OCI-LY7 (cell line): ENCODE results near the gene AKT3. TPM values are rescaled to one million over a fixed set of nuclear protein-coding genes. Genes with fewer than 3 reads are reported as not detected.

ENCODE experiments used
- BruUV-seq: library from RNA; stranded (reverse); fragments of 400-500 nt; replicated peaks from 2 replicates; lab custom pipeline; 2021; lab: Mats Ljungman, UMichigan
- CTCF ChIA-PET: fragments of 300-600 bp; sonication (Branson Sonifier 250); formaldehyde crosslinking; loops from one replicate; lab custom pipeline; 2022; ENCODE audit warnings: antibody characterized with exemption; ENCODE audit not compliant: unreplicated experiment; lab: Charles Lee
- POLR2A ChIA-PET: fragments of 300-600 bp; sonication (Branson Sonifier 250); formaldehyde crosslinking; loops from one replicate; lab custom pipeline; 2022; ENCODE audit warnings: antibody characterized with exemption; lab: Charles Lee
- DNase-seq: peaks from one replicate; pipeline ENCODE4 v3.0.0-alpha.2; 2015; ENCODE audit warnings: low spot score
- H2AFZ ChIP-seq: fragments of 200-600 bp; sonication (generic), shearing (Covaris generic); 2 replicates; pipeline ENCODE4 v1.6.1; 2014; ENCODE audit warnings: mild to moderate bottlenecking, antibody characterized with exemption, low read length, moderate library complexity
- H3K27ac ChIP-seq: fragments of 200-600 bp; sonication (generic); 2 replicates; pipeline ENCODE4 v1.5.1; 2014; ENCODE audit warnings: mixed run types, low read depth, mild to moderate bottlenecking, moderate library complexity, low read length, inconsistent platforms; ENCODE audit not compliant: poor library complexity, severe bottlenecking
- H3K36me3 ChIP-seq: fragments of 200-600 bp; sonication (generic); 2 replicates; pipeline ENCODE4 v1.6.1; 2014; ENCODE audit warnings: mild to moderate bottlenecking, antibody characterized with exemption, low read length, moderate library complexity, mixed read lengths; ENCODE audit not compliant: insufficient read depth
- H3K4me1 ChIP-seq: fragments of 200-600 bp; sonication (generic); 2 replicates; pipeline ENCODE4 v1.5.1; 2014; ENCODE audit warnings: mild to moderate bottlenecking, low read length; ENCODE audit not compliant: insufficient read depth, poor library complexity, severe bottlenecking
- H3K4me2 ChIP-seq: fragments of 200-600 bp; sonication (generic); 2 replicates; pipeline ENCODE4 v1.6.1; 2014; ENCODE audit warnings: mild to moderate bottlenecking, low read length
- H3K4me3 ChIP-seq: fragments of 200-600 bp; sonication (generic); 2 replicates; pipeline ENCODE4 v1.5.1; 2014; ENCODE audit warnings: mild to moderate bottlenecking, low read depth, low read length; ENCODE audit not compliant: poor library complexity, severe bottlenecking
- H3K79me2 ChIP-seq: fragments of 200-600 bp; sonication (generic); 2 replicates; pipeline ENCODE4 v1.6.1; 2016; ENCODE audit warnings: low read depth, mild to moderate bottlenecking, low read length, moderate library complexity, mixed read lengths; ENCODE audit not compliant: insufficient read depth
- H3K9me2 ChIP-seq: fragments of 200-600 bp; sonication (generic); 2 replicates; pipeline ENCODE4 v1.6.1; 2016; ENCODE audit warnings: mild to moderate bottlenecking, low read length, mixed read lengths; ENCODE audit not compliant: insufficient read depth
- H3K9me3 ChIP-seq: fragments of 200-600 bp; sonication (generic); 2 replicates; pipeline ENCODE4 v1.6.1; 2014; ENCODE audit warnings: mild to moderate bottlenecking, mixed run types, low read length, mixed read lengths
- H4K20me1 ChIP-seq: fragments of 200-600 bp; sonication (generic); 2 replicates; pipeline ENCODE4 v1.6.1; 2014; ENCODE audit warnings: mild to moderate bottlenecking, antibody characterized with exemption, low read length, moderate library complexity, mixed read lengths; ENCODE audit not compliant: insufficient read depth
- EZH2phosphoT487 ChIP-seq: fragments of 200-600 bp; sonication (generic); IDR thresholded peaks from 2 replicates; pipeline ENCODE4 v1.6.1; 2018; ENCODE audit warnings: low read depth, borderline replicate concordance, mild to moderate bottlenecking, mixed run types, antibody characterized with exemption, low read length, moderate library complexity, mixed read lengths
- intact Hi-C: fragments of 100-400 bp; cut with micrococcal nuclease; formaldehyde crosslinking; loops from one replicate; pipeline ENCODE4 v1.10.0; 2022; ENCODE audit not compliant: unreplicated experiment
- total RNA-seq, 2 experiments: library from RNA; depleted of rRNA in 1 of 2; stranded (reverse); fragments of >200 nt in 1 of 2; shearing (Covaris generic) in 1 of 2; gene quantifications; 2 replicates each; pipeline ENCODE4 v1.2.3, GENCODE V29; 2014 to 2022
- TF ChIP-seq, protein P1 (sequence below): fragments of 200-600 bp; sonication (generic); conservative IDR thresholded peaks from 2 replicates; pipeline ENCODE4 v1.5.1; 2014; ENCODE audit warnings: mild to moderate bottlenecking, antibody characterized with exemption, low read length, moderate library complexity, mixed read lengths

The AKT3 gene
- total RNA-seq, 2 experiments from 2014 or later: 0.29 TPM; not detected in 1

DNA sequence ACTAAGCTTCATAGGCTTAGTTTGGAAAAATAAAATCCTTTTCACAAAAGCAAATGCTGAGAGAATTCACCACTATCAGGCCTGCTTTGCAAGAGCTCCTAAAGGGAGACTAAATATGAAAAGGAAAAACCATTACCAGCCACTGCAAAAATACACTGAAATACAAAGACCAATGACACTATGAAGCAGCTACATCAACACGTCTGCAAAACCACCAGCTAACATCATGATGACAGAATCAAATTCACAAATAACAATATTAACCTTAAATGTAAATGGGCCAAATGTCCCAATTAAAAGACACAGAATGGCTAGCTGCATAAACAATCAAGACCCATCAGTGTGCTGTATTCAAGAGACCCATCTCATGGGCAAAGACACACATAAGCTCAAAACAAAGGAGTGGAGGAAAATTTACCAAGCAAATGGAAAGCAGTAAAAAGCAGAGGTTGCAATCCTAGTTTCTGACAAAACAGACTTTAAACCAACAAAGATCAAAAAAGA lies 28.8 kb downstream of the AKT3 start:
- Histone ChIP-seq H3K9me3 (no peaks in the 10 kb centered on the region), H2AFZ (no peak overlapping the region), H3K36me3 (no peaks in the 10 kb centered on the region), H3K79me2 (no peaks in the 10 kb centered on the region), H3K4me3 (no peak overlapping the region), H3K27ac (no peak overlapping the region), H3K9me2 (no peaks in the 10 kb centered on the region), H3K4me2 (no peak overlapping the region), H3K4me1 (no peaks in the 10 kb centered on the region), H4K20me1 (no peaks in the 10 kb centered on the region)
- no peak for TF ChIP-seq EZH2phosphoT487
- TF ChIP-seq, protein P1, sequence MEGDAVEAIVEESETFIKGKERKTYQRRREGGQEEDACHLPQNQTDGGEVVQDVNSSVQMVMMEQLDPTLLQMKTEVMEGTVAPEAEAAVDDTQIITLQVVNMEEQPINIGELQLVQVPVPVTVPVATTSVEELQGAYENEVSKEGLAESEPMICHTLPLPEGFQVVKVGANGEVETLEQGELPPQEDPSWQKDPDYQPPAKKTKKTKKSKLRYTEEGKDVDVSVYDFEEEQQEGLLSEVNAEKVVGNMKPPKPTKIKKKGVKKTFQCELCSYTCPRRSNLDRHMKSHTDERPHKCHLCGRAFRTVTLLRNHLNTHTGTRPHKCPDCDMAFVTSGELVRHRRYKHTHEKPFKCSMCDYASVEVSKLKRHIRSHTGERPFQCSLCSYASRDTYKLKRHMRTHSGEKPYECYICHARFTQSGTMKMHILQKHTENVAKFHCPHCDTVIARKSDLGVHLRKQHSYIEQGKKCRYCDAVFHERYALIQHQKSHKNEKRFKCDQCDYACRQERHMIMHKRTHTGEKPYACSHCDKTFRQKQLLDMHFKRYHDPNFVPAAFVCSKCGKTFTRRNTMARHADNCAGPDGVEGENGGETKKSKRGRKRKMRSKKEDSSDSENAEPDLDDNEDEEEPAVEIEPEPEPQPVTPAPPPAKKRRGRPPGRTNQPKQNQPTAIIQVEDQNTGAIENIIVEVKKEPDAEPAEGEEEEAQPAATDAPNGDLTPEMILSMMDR: no peak
- DNase-seq: no peak
- ChIA-PET POLR2A (interaction anchor here (1.0 kb wide), 1 partner anchor 17 kb away, joined by 3 read pairs; no protein-coding TSS in a partner anchor), CTCF (no interaction called here)
- intact Hi-C loops: no loop called here
- no TSS peak for BruUV-seq

DNA sequence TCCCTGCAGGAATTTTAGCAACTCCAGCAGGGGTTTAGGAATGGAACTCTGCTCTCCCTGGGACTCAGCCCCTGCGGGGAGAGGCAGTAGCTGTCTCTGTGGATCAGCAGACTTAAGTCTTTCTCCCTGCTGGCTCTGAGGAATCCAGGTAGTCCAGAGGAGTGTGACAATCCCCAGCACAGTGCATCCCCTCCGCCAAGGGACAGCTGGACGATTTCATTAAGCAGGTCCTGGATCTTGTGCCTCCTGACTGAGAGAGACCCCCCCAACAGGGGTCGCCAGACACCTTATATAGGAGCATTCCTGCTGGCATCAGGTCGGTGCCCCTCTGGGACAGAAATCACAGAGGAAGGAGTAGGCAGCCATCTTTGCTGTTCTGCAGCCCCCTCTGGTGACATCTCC lies 30.6 kb downstream of the AKT3 start:
- TF ChIP-seq, protein P1: no peak
- CTCF ChIA-PET: no interaction called here
- no peaks in the 10 kb centered on the region for H3K79me2 ChIP-seq
- no peak overlapping the region for H3K4me2 ChIP-seq
- H4K20me1 ChIP-seq: no peaks in the 10 kb centered on the region
- DNase-seq: no peak
- no peak overlapping the region for H3K27ac ChIP-seq
- H3K36me3 ChIP-seq: no peaks in the 10 kb centered on the region
- POLR2A ChIA-PET: no interaction called here
- intact Hi-C loops: no loop called here
- H3K4me3 ChIP-seq: no peak overlapping the region
- no TSS peak for BruUV-seq
- no peaks in the 10 kb centered on the region for H3K9me3 ChIP-seq
- H3K4me1 ChIP-seq: no peaks in the 10 kb centered on the region
- no peaks in the 10 kb centered on the region for H3K9me2 ChIP-seq
- no peak overlapping the region for H2AFZ ChIP-seq

DNA sequence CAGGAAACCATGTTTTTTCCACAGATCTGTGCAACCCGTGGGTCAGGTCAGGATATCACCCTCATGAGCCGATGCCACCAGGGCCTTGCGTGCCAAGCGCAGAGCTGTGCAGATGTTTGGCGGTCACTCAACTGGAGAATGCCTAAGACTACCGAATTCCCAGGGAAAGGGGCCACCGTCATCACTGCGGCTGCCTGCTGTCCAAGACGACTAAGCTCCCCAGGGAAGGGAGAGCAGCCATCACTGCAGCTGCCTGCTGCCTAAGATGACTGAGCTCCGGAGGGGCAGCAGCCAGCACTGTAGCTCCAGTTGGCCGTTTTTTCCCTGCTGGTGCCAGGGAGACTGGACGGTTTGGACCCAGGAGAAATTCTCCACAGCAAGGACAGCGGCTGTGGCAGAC lies 31.1 kb downstream of the AKT3 start:
- H3K9me3 ChIP-seq: no peaks in the 10 kb centered on the region
- no peaks in the 10 kb centered on the region for H3K36me3 ChIP-seq
- no peak overlapping the region for H3K4me3 ChIP-seq
- H3K27ac ChIP-seq: no peak overlapping the region
- H3K4me1 ChIP-seq: no peaks in the 10 kb centered on the region
- no peak for TF ChIP-seq EZH2phosphoT487
- TF ChIP-seq, protein P1: no peak
- no peak overlapping the region for H2AFZ ChIP-seq
- no peak for DNase-seq
- H3K4me2 ChIP-seq: no peak overlapping the region
- ChIA-PET POLR2A (no interaction called here), CTCF (no interaction called here)
- H4K20me1 ChIP-seq: no peaks in the 10 kb centered on the region
- H3K9me2 ChIP-seq: no peaks in the 10 kb centered on the region
- intact Hi-C loops: no loop called here
- no peaks in the 10 kb centered on the region for H3K79me2 ChIP-seq
- no TSS peak for BruUV-seq
